Tibial artery (tissue), 4 donors: Measurements from ENCODE around the gene RABGGTA.
"Not testable (repeated sequence)": the region's sequence is repeated elsewhere in the genome, so short reads cannot be mapped to it uniquely, and the experiment has no call there.

Experiments used
- DNase-seq, 2 donors: peaks; one replicate each; pipeline ENCODE4 v3.0.0-alpha.2; 2019
- H3K27ac ChIP-seq, 2 donors: fragments of 200-600 bp; sonication (generic) in 1 of 2; 1 replicate in 1 of 2; 2 replicates in 1 of 2; pipeline ENCODE4 v1.5.1; 2018 to 2019; ENCODE audit warnings: mild to moderate bottlenecking in 1 of 2
- H3K27me3 ChIP-seq, 2 donors: fragments of 200-600 bp; sonication (generic) in 1 of 2; one replicate each; pipeline versions ENCODE4 v1.5.1 to v1.6.0; 2016 to 2019
- H3K36me3 ChIP-seq, 3 donors: fragments of 200-600 bp; sonication (generic) in 2 of 3; one replicate each; pipeline ENCODE4 v1.5.1; 2016 to 2019; ENCODE audit warnings: mild to moderate bottlenecking in 2 of 3
- H3K4me1 ChIP-seq, 4 donors: fragments of 200-600 bp; sonication (generic) in 2 of 4; 1 replicate in 3 of 4; 2 replicates in 1 of 4; pipeline ENCODE4 v1.5.1; 2016 to 2019
- H3K4me3 ChIP-seq, 2 donors: fragments of 200-600 bp; sonication (generic) in 1 of 2; 1 replicate in 1 of 2; 2 replicates in 1 of 2; pipeline ENCODE4 v1.5.1; 2018 to 2019; ENCODE audit warnings: mild to moderate bottlenecking in 2 of 2
- H3K9me3 ChIP-seq, 3 donors: fragments of 200-600 bp; sonication (generic) in 1 of 3; one replicate each; pipeline ENCODE4 v1.5.1; 2016 to 2019
- CTCF ChIP-seq, 2 experiments: fragments of 200-600 bp in 1 of 2; fragments of 450-650 bp in 1 of 2; IDR thresholded peaks; one replicate each; pipeline ENCODE4 v1.5.1; 2017 to 2019; ENCODE audit warnings: antibody characterized with exemption in 2 of 2, mild to moderate bottlenecking in 1 of 2, moderate library complexity in 1 of 2
- intact Hi-C: fragments of 100-400 bp; cut with DNase I; formaldehyde crosslinking; loops from one replicate; pipeline ENCODE4 v1.15.0; 2023; ENCODE audit warnings: low total_unique reads

RABGGTA gene

DNA sequence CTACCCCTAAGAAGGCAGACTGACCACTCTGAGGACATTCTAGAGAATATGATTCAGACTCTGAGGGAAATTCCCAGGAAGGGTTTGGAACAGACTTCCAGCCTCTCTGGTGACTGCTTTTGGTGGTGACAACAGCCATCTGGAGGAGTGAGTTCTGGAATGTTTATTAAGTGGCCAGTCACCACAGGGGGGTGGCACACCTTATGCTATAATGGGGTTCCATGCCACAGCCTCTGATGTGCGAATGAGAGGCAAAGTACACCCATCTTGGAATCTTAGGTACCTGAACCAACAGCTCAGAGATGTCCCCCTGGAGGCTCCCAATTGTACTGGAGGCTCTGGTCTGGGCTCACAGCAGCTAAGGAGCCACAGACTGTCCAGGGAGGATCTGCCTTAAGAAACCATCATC lies 19.5 kb downstream of the RABGGTA start:
- no peak overlapping the region for H3K4me3 ChIP-seq
- H3K36me3 ChIP-seq: peaks cover 0 to 28% (median 0%) of the 10 kb centered on the region in 3 donors
- no peak for DNase-seq
- no peaks in the 10 kb centered on the region for H3K9me3 ChIP-seq
- no peak for TF ChIP-seq CTCF (IDR thresholded peaks at IDR 0.05)
- intact Hi-C loops: no loop called here
- H3K4me1 ChIP-seq: no peaks in the 10 kb centered on the region
- H3K27ac ChIP-seq: no peak overlapping the region
- no peaks in the 10 kb centered on the region for H3K27me3 ChIP-seq

- H3K4me1 ChIP-seq: no peaks in the 10 kb centered on the region
- no peaks in the 10 kb centered on the region for H3K27me3 ChIP-seq
- no peaks in the 10 kb centered on the region for H3K9me3 ChIP-seq
- H3K27ac ChIP-seq: no peak overlapping the region
- peaks cover 0 to 27% (median 0%) of the 10 kb centered on the region in 3 donors for H3K36me3 ChIP-seq
- peak in 1 of 2 donors; percentile 46 for DNase-seq
- no peak overlapping the region for H3K4me3 ChIP-seq
- TF ChIP-seq CTCF (IDR thresholded peaks at IDR 0.05): no peak
- intact Hi-C loops: no loop called here
Observed at GRCh38 chr14:24250354-24250753, 21.0 kb downstream of the RABGGTA start.

GRCh38 chr14:24249230-24250021 lies 22.0 kb downstream of the RABGGTA start:
- TF ChIP-seq CTCF (IDR thresholded peaks at IDR 0.05): no peak
- intact Hi-C loops: loop anchor here (10.0 kb wide), 1 partner anchor 185 kb away; no protein-coding TSS in a partner anchor
- no peak overlapping the region for H3K27ac ChIP-seq
- H3K36me3 ChIP-seq: peaks cover 0 to 17% (median 0%) of the 10 kb centered on the region in 3 donors
- H3K4me1 ChIP-seq: no peaks in the 10 kb centered on the region
- no peak overlapping the region for H3K4me3 ChIP-seq
- H3K27me3 ChIP-seq: no peaks in the 10 kb centered on the region
- peak in 1 of 2 donors; percentile 33 for DNase-seq
- H3K9me3 ChIP-seq: no peaks in the 10 kb centered on the region

DNA sequence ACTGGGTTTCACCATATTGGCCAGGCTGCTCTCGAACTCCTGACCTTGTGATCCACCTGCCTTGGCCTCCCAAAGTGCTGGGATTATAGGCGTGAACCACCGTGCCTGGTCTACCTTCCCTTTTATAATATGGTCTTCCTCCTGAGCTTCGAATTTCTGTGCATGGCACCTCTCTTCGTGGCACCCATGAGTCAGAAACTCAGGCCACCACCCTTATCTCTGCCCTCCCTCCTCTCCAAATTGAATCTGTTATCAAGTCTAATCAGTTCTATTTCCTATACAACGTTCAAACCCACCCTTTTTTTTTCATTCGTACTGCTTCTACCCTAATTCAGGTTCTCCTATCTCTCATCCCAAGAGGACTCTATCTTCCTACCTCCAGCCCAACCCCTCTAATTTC lies 24.0 kb downstream of the RABGGTA start:
- Histone ChIP-seq H3K36me3 (peaks cover 0 to 5% (median 0%) of the 10 kb centered on the region in 3 donors), H3K27me3 (no peaks in the 10 kb centered on the region), H3K27ac (no peak overlapping the region), H3K9me3 (no peaks in the 10 kb centered on the region), H3K4me1 (peaks cover 0 to 10% (median 7%) of the 10 kb centered on the region in 4 donors), H3K4me3 (no peak overlapping the region)
- peak in 1 of 2 donors; percentile 10 for DNase-seq
- intact Hi-C loops: loop anchor here (10.0 kb wide), 1 partner anchor 187 kb away; no protein-coding TSS in a partner anchor
- no peak for TF ChIP-seq CTCF (IDR thresholded peaks at IDR 0.05)

- Histone ChIP-seq H3K36me3 (peaks cover 0 to 4% (median 0%) of the 10 kb centered on the region in 3 donors), H3K27me3 (no peaks in the 10 kb centered on the region), H3K4me1 (peaks cover 0 to 11% (median 7%) of the 10 kb centered on the region in 4 donors), H3K4me3 (no peak overlapping the region), H3K9me3 (no peaks in the 10 kb centered on the region), H3K27ac (no peak overlapping the region)
- peak in 1 of 2 donors; percentile 15 for DNase-seq
- intact Hi-C loops: loop anchor here (10.0 kb wide), 1 partner anchor 188 kb away; no protein-coding TSS in a partner anchor
- no peak for TF ChIP-seq CTCF (IDR thresholded peaks at IDR 0.05)
Observed at GRCh38 chr14:24246765-24247212, 24.6 kb downstream of the RABGGTA start.

- not testable (repeated sequence) for H3K9me3 ChIP-seq, H3K27ac ChIP-seq, H3K4me3 ChIP-seq, H3K27me3 ChIP-seq
- Histone ChIP-seq H3K4me1 (peaks cover 0 to 26% (median 21%) of the 10 kb centered on the region in 4 donors), H3K36me3 (peaks cover 8 to 13% (median 8%) of the 10 kb centered on the region in 3 donors)
- intact Hi-C loops: loop anchor here (10.0 kb wide), 1 partner anchor 189 kb away; no protein-coding TSS in a partner anchor
- peak in 1 of 2 donors; percentile 39 for DNase-seq
Observed at GRCh38 chr14:24245350-24245749, 26.0 kb downstream of the RABGGTA start.
